ENCODE measurements around the gene XG. TPM values are rescaled to one million over a fixed set of nuclear protein-coding genes. Genes with fewer than 3 reads are reported as not detected.

The XG gene
- total and polyA plus RNA-seq, 9 of the 15 experiments (the other 6 are each of a cell fraction or from before 2014, with no cell fraction given): 0.03 to 0.12 TPM; not detected in 7

GRCh38 chrX:2823795-2824386, 72.1 kb downstream of the XG start (continued):
- TF ChIP-seq ZNF507 (tag; conservative IDR thresholded peaks at IDR 0.05) (no peak), U2AF2 (optimal IDR thresholded peaks at IDR 0.05; ENCODE audit: low read depth, low read length) (no peak)

DNA sequence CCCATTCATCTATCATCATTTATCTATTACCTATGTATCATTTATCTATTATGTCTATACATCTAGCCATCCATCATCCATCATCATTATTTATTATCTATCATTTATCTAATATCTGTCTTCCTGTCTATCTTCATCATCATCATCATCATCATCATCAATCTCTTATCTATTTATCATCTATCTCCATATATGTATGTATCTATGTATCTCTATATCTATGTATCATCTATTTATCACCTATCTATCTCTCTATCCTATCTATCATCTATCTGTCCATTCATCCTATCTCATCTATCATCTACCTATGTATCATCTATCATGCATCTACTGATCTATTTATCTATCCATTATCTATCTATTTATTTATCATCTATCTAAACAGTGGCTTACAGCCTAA, 73.0 kb downstream of the XG start:
- H3K27ac ChIP-seq (ENCODE audit: extremely low read depth, low read depth, low read length): no peak overlapping the region
- H3K36me3 ChIP-seq (ENCODE audit: control insufficient read depth, insufficient read depth, low read length): no peaks in the 10 kb centered on the region
- no TSS peak for BruUV-seq (replicated peaks)
- no peak overlapping the region for H3K4me3 ChIP-seq
- no peak for TF ChIP-seq KLF16 (IDR thresholded peaks at IDR 0.05)
- TF ChIP-seq DACH1 (IDR thresholded peaks at IDR 0.05; ENCODE audit: partially characterized antibody): peak; percentile 65
- 0 out of 2 replicates have a peak, but pooled peaks have one; percentile 51 for TF ChIP-seq ZBTB2 (IDR thresholded peaks at IDR 0.05)
- H3K27me3 ChIP-seq (ENCODE audit: control insufficient read depth in 2 of 2, insufficient read depth in 2 of 2, low read length in 2 of 2): no peaks in the 10 kb centered on the region; a peak in 1 of 5 replicates
- ChIA-PET CTCF (ENCODE audit: low intra/inter-chr PET ratio) (no interaction called here), POLR2A (no interaction called here)
- in situ Hi-C loops (cut with MboI) (no loop called here), intact Hi-C loops (cut with micrococcal nuclease) (no loop called here)
- H4K20me1 ChIP-seq (replicated peaks; ENCODE audit: control insufficient read depth, insufficient read depth, low read length): no peaks in the 10 kb centered on the region
- FAIRE-seq: no peak
- no peak overlapping the region for H3K4me2 ChIP-seq (ENCODE audit: insufficient read depth, low read length)
- no peaks in the 10 kb centered on the region for H3K79me2 ChIP-seq (ENCODE audit: control insufficient read depth, insufficient read depth, low read length)
- peaks cover 0 to 20% of the 10 kb centered on the region in 2 experiments; a peak in 3 of 5 replicates for H3K4me1 ChIP-seq (replicated peaks in 1 of 2; ENCODE audit: control insufficient read depth in 2 of 2, insufficient read depth in 2 of 2, low read length in 2 of 2)
- no peak overlapping the region for H2AFZ ChIP-seq (ENCODE audit: low read depth, low read length)
- H3K9me1 ChIP-seq (ENCODE audit: control insufficient read depth, insufficient read depth, low read length): no peaks in the 10 kb centered on the region
- ATAC-seq: no peak
- no peak overlapping the region for H3K9ac ChIP-seq (ENCODE audit: insufficient read depth in 1 of 2, low read depth in 2 of 2, low read length in 2 of 2)
- no peaks in the 10 kb centered on the region for H3K9me3 ChIP-seq (replicated peaks; ENCODE audit: control insufficient read depth, insufficient read depth, low read depth, low read length)
- DNase-seq (ENCODE audit: extremely low read depth in 1 of 4, low spot score in 3 of 4): no peak
